ENCODE data around the gene ATAD3B.

ATAD3B gene

GRCh38 chr1:1536938-1537546 lies 65.5 kb downstream of the ATAD3B start:
- TF ChIP-seq CTCF (IDR thresholded peaks at IDR 0.05; ENCODE audit: borderline replicate concordance, insufficient read depth, low read depth, low read length) = no peak
- no peak overlapping the region for H3K4me3 ChIP-seq (ENCODE audit: low read depth, low read length)

GRCh38 chr1:1537626-1538250 lies 66.2 kb downstream of the ATAD3B start:
- no peak overlapping the region for H3K4me3 ChIP-seq (ENCODE audit: low read depth, low read length)
- TF ChIP-seq CTCF (IDR thresholded peaks at IDR 0.05; ENCODE audit: borderline replicate concordance, insufficient read depth, low read depth, low read length) = no peak

DNA sequence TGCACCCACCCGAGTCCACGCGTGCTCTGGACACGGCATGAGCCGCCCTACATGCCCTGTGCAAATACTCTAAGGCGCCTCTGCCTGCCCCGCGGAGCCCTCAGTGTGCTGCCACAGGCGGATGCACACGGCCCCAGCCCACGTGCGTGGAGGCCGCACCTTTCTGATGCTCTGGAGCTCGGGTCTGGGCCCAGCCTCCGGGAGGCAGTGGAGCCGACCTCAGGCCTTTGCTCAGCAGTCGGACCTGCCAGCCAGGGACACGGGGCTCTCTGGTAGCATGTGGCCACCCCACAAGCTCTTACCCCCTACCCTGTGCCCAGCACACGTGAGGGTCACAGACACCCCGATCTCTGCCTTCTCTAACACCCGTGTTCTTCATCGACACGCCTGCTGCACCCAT lies 66.8 kb downstream of the ATAD3B start:
- H3K4me3 ChIP-seq (ENCODE audit: low read depth, low read length) = no peak overlapping the region
- no peak for TF ChIP-seq CTCF (IDR thresholded peaks at IDR 0.05; ENCODE audit: borderline replicate concordance, insufficient read depth, low read depth, low read length)

DNA sequence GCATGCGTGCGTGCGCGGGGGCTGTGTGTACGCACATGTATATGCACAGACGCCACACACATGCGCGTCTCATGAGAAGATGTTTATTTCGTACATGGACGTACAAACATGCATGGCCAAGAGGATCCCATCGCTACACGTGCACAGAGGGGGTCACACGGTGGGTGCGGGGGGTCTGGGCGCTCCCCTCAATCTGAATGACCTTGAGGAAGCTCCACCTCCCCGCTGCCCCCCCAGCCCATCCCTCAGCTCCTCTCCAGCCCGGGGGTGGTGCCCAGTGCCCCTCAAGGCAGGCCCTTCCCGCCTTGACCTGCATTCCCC lies 67.4 kb downstream of the ATAD3B start:
- H3K4me3 ChIP-seq (ENCODE audit: low read depth, low read length) = no peak overlapping the region
- no peak for TF ChIP-seq CTCF (IDR thresholded peaks at IDR 0.05; ENCODE audit: borderline replicate concordance, insufficient read depth, low read depth, low read length)

- no peak overlapping the region for H3K4me3 ChIP-seq (ENCODE audit: low read depth, low read length)
- no peak for TF ChIP-seq CTCF (IDR thresholded peaks at IDR 0.05; ENCODE audit: borderline replicate concordance, insufficient read depth, low read depth, low read length)
Measured at GRCh38 chr1:1539310-1540089, 67.9 kb downstream of the ATAD3B start.

DNA sequence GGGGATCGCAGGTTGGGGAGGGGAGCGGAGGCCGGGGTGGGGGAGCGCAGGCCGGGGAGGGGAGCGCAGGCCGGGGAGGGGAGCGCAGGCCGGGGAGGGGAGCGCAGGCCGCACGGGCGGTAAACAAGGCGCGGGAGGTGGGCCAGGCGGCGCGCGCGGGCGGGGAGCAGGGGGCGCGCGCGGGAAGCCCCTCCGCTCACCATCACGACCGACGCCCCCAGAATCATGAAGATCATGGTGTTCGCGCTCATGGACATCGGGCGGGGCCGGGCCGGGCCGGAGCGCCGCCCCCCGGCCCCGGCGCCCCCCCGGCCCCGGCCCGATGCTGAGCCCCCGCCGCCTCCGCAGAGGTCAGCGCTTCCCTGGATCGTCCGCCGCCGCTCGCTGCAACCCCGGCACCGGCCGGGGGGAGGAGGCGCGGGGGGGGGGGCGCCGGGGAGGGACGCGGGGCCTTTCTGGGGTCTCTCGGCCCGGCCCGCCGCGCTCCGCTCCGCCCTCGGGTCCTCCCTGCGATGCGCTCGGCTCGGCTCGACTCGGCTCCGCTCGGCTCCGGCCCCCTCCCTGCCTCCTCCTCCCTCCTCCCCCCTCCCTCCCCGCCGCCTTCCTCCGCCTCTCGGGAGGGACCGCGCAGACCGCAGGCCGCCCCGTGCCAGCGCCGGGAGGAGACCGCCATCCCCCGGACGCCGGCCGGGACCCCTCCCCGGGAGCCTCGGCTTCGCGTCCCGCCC lies 68.7 kb downstream of the ATAD3B start, which contains the start of gene TMEM240:
Gene TMEM240, minus strand, starts transcription at position 535 of the 728 bp plus-strand sequence. Its CDS starts 278 bp downstream, at position 257.
- no peak within 1 kb of the TSS for H3K4me3 ChIP-seq (ENCODE audit: low read depth, low read length)
- no peak for TF ChIP-seq CTCF (IDR thresholded peaks at IDR 0.05; ENCODE audit: borderline replicate concordance, insufficient read depth, low read depth, low read length)

All from GM12875 (cell line).